HepG2 (cell line): Measurements from ENCODE around the gene JAK1. TPM values are rescaled to one million over a fixed set of nuclear protein-coding genes. Genes with fewer than 3 reads are reported as not detected.

ENCODE experiments used
- ATAC-seq: fragments of 200-7000 bp; cut with Tn5 transposase; 3 replicates; pipeline ENCODE4 v1.9.1; 2020; ENCODE audit warnings: mild to moderate bottlenecking, moderate library complexity
- BruUV-seq: library from RNA; stranded (reverse); fragments of 400-500 nt; replicated peaks from 2 replicates; lab custom pipeline; 2021; lab: Mats Ljungman, UMichigan
- CTCF ChIA-PET: fragments of 300-600 bp; formaldehyde crosslinking; extraction: SDS; loops from one replicate; lab custom pipeline; 2021; ENCODE audit warnings: low total read pairs, inconsistent platforms, low intra/inter-chr PET ratio; lab: Yijun Ruan, JAX
- POLR2A ChIA-PET: fragments of 350-600 bp; sonication (Branson Sonifier 250); formaldehyde crosslinking; loops from one replicate; lab custom pipeline; 2020; ENCODE audit warnings: antibody characterized with exemption, inconsistent platforms; lab: Yijun Ruan, JAX
- DNase-seq: peaks from one replicate; pipeline ENCODE4 v3.0.0-alpha.2; 2015; ENCODE audit warnings: low spot score
- FAIRE-seq: peaks from 3 replicates; lab custom pipeline; 2011; peaks lifted over from hg19 to GRCh38; lab: Jason Lieb, UNC
- H2AFZ ChIP-seq: one replicate; pipeline ENCODE4 v1.6.1; 2011; ENCODE audit warnings: low read length, inconsistent platforms
- H3K27ac ChIP-seq: fragments of 300-600 bp; 3 replicates; pipeline ENCODE4 v1.8.0; 2011; ENCODE audit warnings: mixed run types, mild to moderate bottlenecking, mixed read lengths, low read length, inconsistent platforms; ENCODE audit not compliant: insufficient read depth; ENCODE audit errors: extremely low read length
- H3K27me3 ChIP-seq, 2 experiments: fragments of 200-600 bp in 1 of 2; 2 replicates in 1 of 2; 3 replicates in 1 of 2; pipeline versions ENCODE4 v1.6.0 to v1.8.0; 2011; ENCODE audit warnings: low read length in 2 of 2, mild to moderate bottlenecking in 2 of 2, moderate library complexity in 2 of 2, inconsistent platforms in 1 of 2; ENCODE audit not compliant: insufficient read depth in 2 of 2, control insufficient read depth in 1 of 2
- H3K36me3 ChIP-seq, 2 experiments: fragments of 200-600 bp in 1 of 2; replicated peaks in 1 of 2; 2 replicates in 1 of 2; 3 replicates in 1 of 2; pipeline versions ENCODE4 v1.5.1 to v1.8.0; 2011; ENCODE audit warnings: low read length in 2 of 2, inconsistent platforms in 1 of 2; ENCODE audit not compliant: insufficient read depth in 2 of 2, control insufficient read depth in 1 of 2
- H3K4me1 ChIP-seq: 2 replicates; pipeline ENCODE4 v1.5.1; 2012; ENCODE audit warnings: low read length, inconsistent platforms; ENCODE audit not compliant: insufficient read depth
- H3K4me2 ChIP-seq: 2 replicates; pipeline ENCODE4 v1.6.0; 2011; ENCODE audit warnings: low read depth, low read length, inconsistent platforms
- H3K4me3 ChIP-seq, 3 experiments: fragments of 200-600 bp in 1 of 3; sonication (generic), shearing (Covaris generic) in 1 of 3; replicated peaks in 1 of 3; 2 replicates each; pipeline ENCODE4 v1.5.1; 2011 to 2016; ENCODE audit warnings: low read length in 3 of 3, inconsistent platforms in 2 of 3, low read depth in 2 of 3, mild to moderate bottlenecking in 2 of 3, control low read depth in 1 of 3, mixed read lengths in 1 of 3; ENCODE audit not compliant: insufficient read depth in 1 of 3
- H3K79me2 ChIP-seq: one replicate; pipeline ENCODE4 v1.6.1; 2011; ENCODE audit warnings: low read length, inconsistent platforms; ENCODE audit not compliant: insufficient read depth
- H3K9ac ChIP-seq: 2 replicates; pipeline ENCODE4 v1.6.0; 2011; ENCODE audit warnings: mild to moderate bottlenecking, low read depth, low read length, inconsistent platforms; ENCODE audit not compliant: insufficient read depth
- H3K9me3 ChIP-seq: 2 replicates; pipeline ENCODE4 v1.5.1; 2012; ENCODE audit warnings: mild to moderate bottlenecking, low read length
- H4K20me1 ChIP-seq: 2 replicates; pipeline ENCODE4 v1.6.0; 2011; ENCODE audit warnings: inconsistent platforms, mild to moderate bottlenecking, low read length, moderate library complexity; ENCODE audit not compliant: insufficient read depth
- FOXJ3 ChIP-seq: sonication (generic); formaldehyde crosslinking; IDR thresholded peaks from 2 replicates; pipeline ENCODE4 v1.4.0; 2020; ENCODE audit warnings: missing genetic modification reagents, mild to moderate bottlenecking, borderline replicate concordance
- HMG20B ChIP-seq: conservative IDR thresholded peaks from 2 replicates; pipeline ENCODE4 v1.6.1; 2016; ENCODE audit warnings: missing genetic modification reagents, missing compliant biosample characterization
- JDP2 ChIP-seq: sonication (generic); formaldehyde crosslinking; IDR thresholded peaks from 2 replicates; pipeline ENCODE4 v1.8.1; 2022; ENCODE audit warnings: missing genetic modification reagents, borderline replicate concordance
- NFYC ChIP-seq: IDR thresholded peaks from 2 replicates; pipeline ENCODE4 v1.6.1; 2016; ENCODE audit warnings: missing genetic modification reagents, missing compliant biosample characterization
- SMAD1 ChIP-seq: sonication (generic); formaldehyde crosslinking; IDR thresholded peaks from 2 replicates; pipeline ENCODE4 v1.4.0; 2020; ENCODE audit warnings: missing genetic modification reagents, low read depth, mild to moderate bottlenecking, borderline replicate concordance
- SMAD9 ChIP-seq: sonication (generic); formaldehyde crosslinking; IDR thresholded peaks from 2 replicates; pipeline ENCODE4 v1.5.1; 2020; ENCODE audit warnings: mild to moderate bottlenecking, missing genetic modification reagents
- ZBTB21 ChIP-seq: sonication (generic); formaldehyde crosslinking; IDR thresholded peaks from 2 replicates; pipeline ENCODE4 v1.4.0; 2020; ENCODE audit warnings: missing genetic modification reagents
- ZNF776 ChIP-seq: sonication (generic); formaldehyde crosslinking; IDR thresholded peaks from 2 replicates; pipeline ENCODE4 v1.4.0; 2020; ENCODE audit warnings: mild to moderate bottlenecking, missing genetic modification reagents
- ZSCAN30 ChIP-seq: sonication (generic); formaldehyde crosslinking; IDR thresholded peaks from 2 replicates; pipeline ENCODE4 v1.5.0; 2020; ENCODE audit warnings: mild to moderate bottlenecking, missing genetic modification reagents
- WGBS: methylation state at CpG from one replicate; pipeline ENCODE4 v1.1.6; 2017; ENCODE audit warnings: low lambda C conversion rate; 5-methylcytosine and 5-hydroxymethylcytosine counted together
- in situ Hi-C: cut with HindIII; loops from 2 replicates; pipeline ENCODE4 v1.10.0; 2017; ENCODE audit warnings: low pct_unique_long_range_greater_than_20kb; ENCODE audit not compliant: extremely low pct_ligation_motif_present
- intact Hi-C: fragments of 100-400 bp; cut with micrococcal nuclease; formaldehyde crosslinking; loops from one replicate; pipeline ENCODE4 v1.10.0; 2022; ENCODE audit not compliant: unreplicated experiment
- polyA plus RNA-seq, 8 experiments: library from polyadenylated mRNA; depleted of rRNA in 3 of 8; stranded (reverse) in 7 of 8; unstranded in 1 of 8; fragments of >200 nt; fragmentation: Illumina TruSeq in 4 of 8; extraction: Trizol in 4 of 8; gene quantifications; 2 replicates each; pipeline versions ENCODE4 v1.2.1 to v1.2.3, GENCODE V29; 2011 to 2016; ENCODE audit warnings: low read depth in 4 of 8, missing spikeins in 1 of 8, mixed read lengths in 1 of 8; ENCODE audit not compliant: insufficient read depth in 1 of 8
- total RNA-seq, 5 experiments: library from RNA; depleted of rRNA; stranded (reverse); fragments of >200 nt; fragmentation: Illumina TruSeq; extraction: Trizol; gene quantifications; 2 replicates each; pipeline ENCODE4 v1.2.3, GENCODE V29; 2016; ENCODE audit warnings: low read depth in 1 of 5
- TF ChIP-seq, protein P1 (sequence below): sonication (generic); formaldehyde crosslinking; IDR thresholded peaks from 2 replicates; pipeline ENCODE4 v1.5.0; 2020; ENCODE audit warnings: missing genetic modification reagents
- TF ChIP-seq, protein P2 (sequence below): sonication (generic); formaldehyde crosslinking; IDR thresholded peaks from 2 replicates; pipeline ENCODE4 v1.9.0; 2021; ENCODE audit warnings: missing genetic modification reagents, mild to moderate bottlenecking, borderline replicate concordance

JAK1 gene
- total and polyA plus RNA-seq, 2 of the 13 experiments (the other 11 are each of a cell fraction or from before 2014, with no cell fraction given) = 23.9 to 42.4 TPM

DNA sequence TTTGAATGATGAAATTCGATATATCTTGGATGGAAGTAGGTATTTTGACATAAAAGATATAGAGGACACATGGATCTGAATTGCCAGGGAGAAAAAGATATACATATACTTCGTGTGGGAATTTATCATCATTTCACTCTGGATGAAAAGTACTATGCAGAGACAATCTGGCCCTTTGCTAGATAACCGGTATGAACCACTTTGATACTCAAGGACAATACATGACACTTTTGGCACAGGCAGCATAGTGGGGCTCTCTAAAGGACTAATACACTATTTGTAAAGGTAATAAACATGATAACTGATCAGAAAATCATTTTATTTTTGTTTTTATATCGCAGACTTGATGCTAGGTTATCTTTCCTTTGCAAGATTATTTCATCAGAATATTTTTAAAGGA lies 24.2 kb downstream of the JAK1 start:
- FAIRE-seq (no peak), DNase-seq (no peak), ATAC-seq (no peak)
- CTCF ChIA-PET = no interaction called here
- TF ChIP-seq HMG20B (CRISPR knock-in tag) = no peak
- no peak for TF ChIP-seq SMAD1 (CRISPR knock-in tag)
- no peak for TF ChIP-seq FOXJ3
- no peak for TF ChIP-seq ZNF776
- TF ChIP-seq SMAD9 (CRISPR knock-in tag) = no peak
- TF ChIP-seq, protein P1, sequence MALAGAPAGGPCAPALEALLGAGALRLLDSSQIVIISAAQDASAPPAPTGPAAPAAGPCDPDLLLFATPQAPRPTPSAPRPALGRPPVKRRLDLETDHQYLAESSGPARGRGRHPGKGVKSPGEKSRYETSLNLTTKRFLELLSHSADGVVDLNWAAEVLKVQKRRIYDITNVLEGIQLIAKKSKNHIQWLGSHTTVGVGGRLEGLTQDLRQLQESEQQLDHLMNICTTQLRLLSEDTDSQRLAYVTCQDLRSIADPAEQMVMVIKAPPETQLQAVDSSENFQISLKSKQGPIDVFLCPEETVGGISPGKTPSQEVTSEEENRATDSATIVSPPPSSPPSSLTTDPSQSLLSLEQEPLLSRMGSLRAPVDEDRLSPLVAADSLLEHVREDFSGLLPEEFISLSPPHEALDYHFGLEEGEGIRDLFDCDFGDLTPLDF = no peak
- TF ChIP-seq ZBTB21 (CRISPR knock-in tag) = no peak
- TF ChIP-seq, protein P2, sequence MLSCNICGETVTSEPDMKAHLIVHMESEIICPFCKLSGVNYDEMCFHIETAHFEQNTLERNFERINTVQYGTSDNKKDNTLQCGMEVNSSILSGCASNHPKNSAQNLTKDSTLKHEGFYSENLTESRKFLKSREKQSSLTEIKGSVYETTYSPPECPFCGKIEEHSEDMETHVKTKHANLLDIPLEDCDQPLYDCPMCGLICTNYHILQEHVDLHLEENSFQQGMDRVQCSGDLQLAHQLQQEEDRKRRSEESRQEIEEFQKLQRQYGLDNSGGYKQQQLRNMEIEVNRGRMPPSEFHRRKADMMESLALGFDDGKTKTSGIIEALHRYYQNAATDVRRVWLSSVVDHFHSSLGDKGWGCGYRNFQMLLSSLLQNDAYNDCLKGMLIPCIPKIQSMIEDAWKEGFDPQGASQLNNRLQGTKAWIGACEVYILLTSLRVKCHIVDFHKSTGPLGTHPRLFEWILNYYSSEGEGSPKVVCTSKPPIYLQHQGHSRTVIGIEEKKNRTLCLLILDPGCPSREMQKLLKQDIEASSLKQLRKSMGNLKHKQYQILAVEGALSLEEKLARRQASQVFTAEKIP (CRISPR knock-in tag) = no peak
- TF ChIP-seq NFYC (CRISPR knock-in tag) = no peak
- TF ChIP-seq JDP2 (CRISPR knock-in tag) = no peak
- no peak for TF ChIP-seq ZSCAN30 (CRISPR knock-in tag)
- peaks cover 69% of the 10 kb centered on the region for H3K79me2 ChIP-seq
- H3K9ac ChIP-seq = no peak overlapping the region
- no peaks in the 10 kb centered on the region for H3K9me3 ChIP-seq
- no peaks in the 10 kb centered on the region for H3K27me3 ChIP-seq
- H3K4me3 ChIP-seq = no peak overlapping the region
- in situ Hi-C loops (no loop called here), intact Hi-C loops (no loop called here)
- no TSS peak for BruUV-seq
- POLR2A ChIA-PET = no interaction called here
- H3K4me2 ChIP-seq = no peak overlapping the region
- H2AFZ ChIP-seq = no peak overlapping the region
- WGBS = 96% methylated on average over 4 of the region's 4 CpGs
- no peaks in the 10 kb centered on the region for H3K36me3 ChIP-seq
- H4K20me1 ChIP-seq = 0 out of 2 replicates have a peak, but pooled peaks cover 5% of the 10 kb centered on the region
- peaks cover 6% of the 10 kb centered on the region; the same call in 1 of the 2 replicates for H3K4me1 ChIP-seq
- H3K27ac ChIP-seq = no peak overlapping the region
